ENCODE data around the gene PPIG.

Gene PPIG

DNA sequence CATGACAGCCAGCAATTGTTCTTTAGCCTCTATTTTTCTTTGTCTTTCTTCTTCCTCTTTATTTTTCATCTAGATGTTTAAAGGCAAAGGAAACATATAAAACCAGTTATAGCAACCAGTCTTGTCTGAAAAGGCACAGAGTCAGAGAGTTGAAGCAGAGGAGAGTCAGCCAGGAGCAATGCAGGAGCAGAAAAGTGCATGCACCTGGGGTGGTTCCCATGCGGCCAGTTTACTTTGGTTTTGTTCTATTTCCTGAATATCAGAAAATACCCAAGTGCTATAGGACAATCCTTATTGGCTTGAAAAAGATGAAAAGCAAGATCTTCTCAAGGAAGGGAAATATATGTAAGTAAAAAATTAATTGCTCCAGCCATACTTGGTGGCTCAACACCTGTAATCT, 65.1 kb downstream of the PPIG start:
- no peak for TF ChIP-seq FOXP2 (optimal IDR thresholded peaks at IDR 0.05; ENCODE audit: borderline replicate concordance, extremely low read depth, extremely low read length, insufficient read depth)
- TF ChIP-seq SIN3A (IDR thresholded peaks at IDR 0.05; ENCODE audit: borderline replicate concordance, insufficient read depth, low read length), result no peak
- no peak for TF ChIP-seq POLR2AphosphoS5 (IDR thresholded peaks at IDR 0.05; ENCODE audit: low read depth, low read length)
- TF ChIP-seq TAF1 (IDR thresholded peaks at IDR 0.05; ENCODE audit: borderline replicate concordance, insufficient read depth, low read length), result no peak
- TF ChIP-seq, protein P1, sequence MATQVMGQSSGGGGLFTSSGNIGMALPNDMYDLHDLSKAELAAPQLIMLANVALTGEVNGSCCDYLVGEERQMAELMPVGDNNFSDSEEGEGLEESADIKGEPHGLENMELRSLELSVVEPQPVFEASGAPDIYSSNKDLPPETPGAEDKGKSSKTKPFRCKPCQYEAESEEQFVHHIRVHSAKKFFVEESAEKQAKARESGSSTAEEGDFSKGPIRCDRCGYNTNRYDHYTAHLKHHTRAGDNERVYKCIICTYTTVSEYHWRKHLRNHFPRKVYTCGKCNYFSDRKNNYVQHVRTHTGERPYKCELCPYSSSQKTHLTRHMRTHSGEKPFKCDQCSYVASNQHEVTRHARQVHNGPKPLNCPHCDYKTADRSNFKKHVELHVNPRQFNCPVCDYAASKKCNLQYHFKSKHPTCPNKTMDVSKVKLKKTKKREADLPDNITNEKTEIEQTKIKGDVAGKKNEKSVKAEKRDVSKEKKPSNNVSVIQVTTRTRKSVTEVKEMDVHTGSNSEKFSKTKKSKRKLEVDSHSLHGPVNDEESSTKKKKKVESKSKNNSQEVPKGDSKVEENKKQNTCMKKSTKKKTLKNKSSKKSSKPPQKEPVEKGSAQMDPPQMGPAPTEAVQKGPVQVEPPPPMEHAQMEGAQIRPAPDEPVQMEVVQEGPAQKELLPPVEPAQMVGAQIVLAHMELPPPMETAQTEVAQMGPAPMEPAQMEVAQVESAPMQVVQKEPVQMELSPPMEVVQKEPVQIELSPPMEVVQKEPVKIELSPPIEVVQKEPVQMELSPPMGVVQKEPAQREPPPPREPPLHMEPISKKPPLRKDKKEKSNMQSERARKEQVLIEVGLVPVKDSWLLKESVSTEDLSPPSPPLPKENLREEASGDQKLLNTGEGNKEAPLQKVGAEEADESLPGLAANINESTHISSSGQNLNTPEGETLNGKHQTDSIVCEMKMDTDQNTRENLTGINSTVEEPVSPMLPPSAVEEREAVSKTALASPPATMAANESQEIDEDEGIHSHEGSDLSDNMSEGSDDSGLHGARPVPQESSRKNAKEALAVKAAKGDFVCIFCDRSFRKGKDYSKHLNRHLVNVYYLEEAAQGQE (IDR thresholded peaks at IDR 0.05; ENCODE audit: insufficient read depth in 1 of 2, low read depth in 2 of 2, low read length in 2 of 2), result no peak

DNA sequence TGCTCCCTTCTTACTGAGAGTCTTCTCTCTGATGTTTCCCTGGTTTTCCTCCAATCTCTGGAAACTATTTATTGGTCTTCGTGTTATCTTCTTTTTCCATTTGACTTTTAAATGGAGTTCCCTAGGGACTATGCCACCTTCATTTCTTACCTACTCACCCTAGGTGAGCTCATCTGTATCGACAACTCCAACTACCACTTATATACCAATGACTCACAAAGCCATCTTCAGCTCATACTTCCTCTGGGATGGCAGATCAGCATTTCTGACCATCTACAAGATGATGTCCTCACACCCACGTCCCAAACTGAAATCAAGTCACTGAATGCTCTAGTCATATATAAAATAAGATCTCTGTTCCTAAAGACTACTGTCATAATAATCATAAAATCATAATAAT, 69.5 kb downstream of the PPIG start:
- no peak for TF ChIP-seq FOXP2 (optimal IDR thresholded peaks at IDR 0.05; ENCODE audit: borderline replicate concordance, extremely low read depth, extremely low read length, insufficient read depth)
- no peak for TF ChIP-seq TAF1 (IDR thresholded peaks at IDR 0.05; ENCODE audit: borderline replicate concordance, insufficient read depth, low read length)
- TF ChIP-seq SIN3A (IDR thresholded peaks at IDR 0.05; ENCODE audit: borderline replicate concordance, insufficient read depth, low read length), result no peak
- TF ChIP-seq, protein P1 (IDR thresholded peaks at IDR 0.05; ENCODE audit: insufficient read depth in 1 of 2, low read depth in 2 of 2, low read length in 2 of 2), result no peak
- TF ChIP-seq POLR2AphosphoS5 (IDR thresholded peaks at IDR 0.05; ENCODE audit: low read depth, low read length), result no peak

DNA sequence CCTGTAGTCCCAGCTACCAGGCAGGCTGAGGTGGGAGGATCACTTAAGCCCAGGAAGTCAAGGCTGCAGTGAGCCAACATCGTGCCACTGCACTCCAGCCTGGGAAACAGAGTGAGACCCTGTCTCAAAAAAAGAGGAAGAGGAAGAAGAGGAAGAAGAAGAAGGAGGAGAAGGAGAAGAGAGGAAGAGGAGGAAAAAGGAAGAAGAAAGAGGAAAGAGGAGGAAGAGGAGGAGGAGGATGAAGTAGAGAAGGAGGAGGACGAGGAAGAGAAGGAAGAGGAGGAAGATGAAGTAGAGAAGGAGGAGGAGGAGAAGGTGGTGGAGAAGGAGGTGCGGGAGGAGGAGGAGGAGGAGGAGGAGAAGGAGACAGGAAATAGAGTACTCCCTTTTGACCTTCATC, 72.0 kb downstream of the PPIG start:
- TF ChIP-seq, protein P1 (IDR thresholded peaks at IDR 0.05; ENCODE audit: insufficient read depth in 1 of 2, low read depth in 2 of 2, low read length in 2 of 2), result no peak

DNA sequence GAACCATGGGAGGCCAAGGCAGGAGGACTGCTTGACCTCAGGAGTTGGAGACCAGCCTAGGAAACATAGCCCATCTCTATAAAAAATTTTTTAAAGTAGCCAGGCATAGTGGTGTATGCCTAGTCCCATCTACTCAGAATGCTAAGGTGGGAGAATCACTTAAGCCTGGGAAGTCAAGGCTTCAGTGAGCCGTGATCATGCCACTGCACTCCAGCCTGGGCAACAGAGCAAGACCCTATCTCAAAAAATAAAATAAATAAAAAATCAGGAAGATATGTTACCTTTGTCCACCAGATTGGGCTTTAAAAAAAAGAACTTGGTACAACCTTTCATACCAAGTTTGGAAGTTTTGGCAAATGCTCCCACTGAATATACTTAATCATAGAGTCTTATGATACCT, 74.7 kb downstream of the PPIG start:
- TF ChIP-seq POLR2AphosphoS5 (IDR thresholded peaks at IDR 0.05; ENCODE audit: low read depth, low read length) (no peak), FOXP2 (optimal IDR thresholded peaks at IDR 0.05; ENCODE audit: borderline replicate concordance, extremely low read depth, extremely low read length, insufficient read depth) (no peak), TAF1 (IDR thresholded peaks at IDR 0.05; ENCODE audit: borderline replicate concordance, insufficient read depth, low read length) (no peak), SIN3A (IDR thresholded peaks at IDR 0.05; ENCODE audit: borderline replicate concordance, insufficient read depth, low read length) (no peak)
- TF ChIP-seq, protein P1 (IDR thresholded peaks at IDR 0.05; ENCODE audit: insufficient read depth in 1 of 2, low read depth in 2 of 2, low read length in 2 of 2), result no peak

DNA sequence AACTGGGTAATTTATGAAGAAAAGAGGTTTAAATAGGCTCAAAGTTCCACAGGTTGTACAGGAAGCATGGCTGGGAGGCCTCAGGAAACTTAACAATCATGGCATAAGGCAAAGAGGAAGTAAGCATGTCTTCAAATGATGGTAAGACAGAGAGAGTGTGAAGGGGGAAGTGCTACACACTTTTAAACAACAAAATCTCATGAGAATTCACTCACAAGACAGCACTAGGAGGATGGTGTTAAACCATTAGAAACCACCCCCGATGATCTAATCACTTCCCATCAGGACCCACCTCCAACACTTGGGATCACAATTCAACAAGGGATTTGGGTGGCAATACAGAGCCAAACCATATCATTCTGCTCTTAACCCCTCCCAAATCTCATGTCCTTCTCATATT, 75.2 kb downstream of the PPIG start:
- TF ChIP-seq SIN3A (IDR thresholded peaks at IDR 0.05; ENCODE audit: borderline replicate concordance, insufficient read depth, low read length) (no peak), TAF1 (IDR thresholded peaks at IDR 0.05; ENCODE audit: borderline replicate concordance, insufficient read depth, low read length) (no peak), POLR2AphosphoS5 (IDR thresholded peaks at IDR 0.05; ENCODE audit: low read depth, low read length) (no peak), FOXP2 (optimal IDR thresholded peaks at IDR 0.05; ENCODE audit: borderline replicate concordance, extremely low read depth, extremely low read length, insufficient read depth) (no peak)
- TF ChIP-seq, protein P1 (IDR thresholded peaks at IDR 0.05; ENCODE audit: insufficient read depth in 1 of 2, low read depth in 2 of 2, low read length in 2 of 2), result no peak
